CD4-positive, alpha-beta T cell treated with Interleukin-1 beta for 1 hour (primary cell): ENCODE measurements around the gene HEBP1.

Experiments used
- DNase-seq, 2 donors: peaks; one replicate each; pipeline ENCODE4 v3.0.0-alpha.2; 2020 to 2022

The HEBP1 gene

DNA sequence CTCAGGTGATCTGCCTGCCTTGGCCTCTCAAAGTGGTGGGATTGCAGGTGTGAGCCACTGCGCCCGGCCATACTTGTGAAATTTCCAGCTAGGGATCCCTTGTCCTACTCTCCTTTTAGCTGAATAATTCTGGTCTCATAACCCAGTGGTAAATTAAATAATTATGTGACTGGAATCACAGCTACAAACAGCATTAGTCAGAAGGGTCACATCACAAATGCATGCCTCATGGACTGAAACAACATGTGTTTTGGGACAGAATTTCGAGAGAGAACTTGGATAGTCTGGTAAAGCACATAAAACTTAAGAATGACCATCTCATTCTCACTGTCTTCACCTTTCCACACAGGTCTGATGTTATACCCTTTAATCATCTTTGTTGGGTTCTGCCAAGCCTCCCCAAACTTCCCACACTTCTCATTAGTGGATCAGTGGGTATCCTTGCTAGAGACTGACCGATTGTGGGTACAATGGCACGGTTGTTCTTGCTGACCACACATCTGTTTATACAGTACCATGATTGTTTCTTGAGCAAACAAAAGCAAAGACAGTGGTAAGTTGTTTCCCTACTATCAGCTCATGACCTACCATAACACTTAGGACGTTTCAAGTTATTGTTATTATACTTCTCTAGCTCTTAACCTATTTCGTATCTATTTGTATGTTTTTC lies 53.2 kb downstream of the HEBP1 start:
- DNase-seq, result no peak

DNA sequence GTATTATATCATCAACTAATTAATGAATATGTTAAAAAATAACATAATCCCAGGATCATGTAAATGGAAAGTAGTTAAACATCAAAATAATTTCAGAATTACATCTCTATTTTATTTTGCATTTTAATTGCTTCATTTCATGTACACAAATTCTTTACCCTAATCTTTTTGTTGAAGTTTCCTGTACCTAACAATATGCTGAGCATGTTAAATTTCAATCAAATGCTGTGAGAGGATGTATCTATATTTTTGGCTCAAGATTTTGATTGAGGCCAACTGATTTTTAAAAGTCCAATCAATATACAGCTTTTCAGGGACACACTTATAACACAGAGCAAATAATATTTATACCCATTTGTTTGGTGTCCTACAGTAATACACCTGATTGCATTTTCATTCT lies 54.5 kb downstream of the HEBP1 start:
- no peak for DNase-seq

DNA sequence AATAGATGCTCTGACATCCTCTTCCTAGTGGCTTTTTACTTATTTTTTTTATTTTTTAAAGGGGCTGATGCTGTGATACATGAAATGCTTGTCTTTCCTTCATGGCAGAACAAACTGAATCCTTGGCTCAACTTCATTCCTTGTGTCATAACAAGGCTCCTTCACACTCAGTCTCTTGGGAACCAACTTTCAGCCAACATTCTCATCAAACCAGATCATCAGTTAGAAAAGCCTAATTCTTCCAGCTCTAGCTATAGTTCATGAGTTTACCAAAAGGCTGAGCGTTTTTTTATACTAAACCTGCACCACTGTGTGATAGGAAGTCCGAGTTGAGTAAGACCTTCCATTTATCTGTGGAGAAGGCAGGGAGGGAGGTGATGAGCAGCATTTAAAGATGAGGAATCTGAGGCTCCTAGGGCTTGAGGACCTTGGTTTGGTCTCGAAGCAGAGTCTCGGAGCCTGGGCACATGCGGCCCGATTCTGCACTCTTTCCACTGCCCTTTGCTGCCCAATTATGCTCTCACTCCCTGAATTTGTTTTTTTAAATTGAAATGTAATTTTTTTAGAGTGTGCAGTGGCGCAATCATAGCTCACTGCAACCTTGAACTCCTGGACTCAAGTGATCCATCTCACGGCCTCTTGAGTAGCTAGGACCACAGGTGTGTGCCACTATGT lies 56.3 kb downstream of the HEBP1 start:
- no peak for DNase-seq

DNA sequence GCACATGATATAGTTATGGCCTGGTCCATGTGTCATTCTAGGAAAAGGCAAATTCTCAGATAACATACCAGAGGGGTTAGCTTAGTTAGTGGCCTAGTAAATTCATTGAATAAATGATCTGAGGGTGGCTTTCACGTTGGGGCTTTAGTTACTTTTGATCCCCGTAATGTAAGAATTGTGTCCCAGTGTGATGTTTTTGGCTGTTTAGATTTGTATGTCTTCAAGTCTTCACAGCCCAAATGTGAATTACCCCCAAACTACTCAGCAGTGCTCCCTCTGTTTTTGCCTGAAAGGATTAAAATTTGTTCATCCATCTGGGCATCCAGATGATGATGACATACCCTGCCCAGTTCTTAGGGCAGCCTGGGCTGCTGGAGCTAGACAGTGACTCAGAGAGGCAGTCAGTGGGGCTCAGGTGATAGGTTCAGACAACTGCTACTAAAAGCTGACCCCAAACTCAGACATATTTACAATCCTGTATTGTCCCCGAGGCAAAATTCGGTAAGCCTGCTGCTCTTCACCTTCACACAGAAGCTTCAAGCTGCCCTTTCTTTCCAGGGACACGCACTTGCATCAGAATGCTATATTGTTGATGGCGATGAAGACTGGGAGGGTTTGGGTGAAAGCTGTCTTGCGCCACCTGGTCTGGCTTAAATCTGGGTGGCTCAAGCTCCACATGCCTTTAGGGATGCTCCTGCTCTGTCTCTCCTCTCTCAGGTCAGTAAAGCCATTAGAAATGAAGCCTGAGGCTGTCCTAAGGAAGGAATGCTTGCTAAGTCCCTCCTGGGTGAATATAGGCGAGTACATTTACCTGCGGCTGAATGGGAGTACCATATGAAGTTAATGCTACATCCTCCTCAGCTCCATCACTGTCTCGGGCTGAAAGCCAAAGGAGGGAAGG lies 58.4 kb downstream of the HEBP1 start:
- no peak for DNase-seq

DNA sequence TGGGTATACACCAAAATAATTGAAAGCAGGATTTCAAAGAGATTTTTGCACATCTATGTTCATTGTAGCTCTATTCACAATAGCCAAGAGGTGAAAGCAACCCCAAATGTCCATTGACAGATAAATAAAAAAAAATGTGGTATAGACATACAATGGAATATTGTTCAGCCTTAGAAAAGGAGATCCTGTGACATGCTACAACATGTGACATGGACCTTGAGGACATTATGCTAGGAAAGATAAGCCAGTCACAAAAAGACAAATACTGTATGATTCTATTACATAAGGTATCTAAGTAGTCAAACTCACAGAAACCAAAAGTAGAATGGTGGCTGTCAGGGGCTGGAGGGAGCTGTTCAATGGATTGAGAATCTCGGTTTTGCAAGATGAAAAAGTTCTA lies 60.2 kb downstream of the HEBP1 start:
- DNase-seq, result no peak

DNA sequence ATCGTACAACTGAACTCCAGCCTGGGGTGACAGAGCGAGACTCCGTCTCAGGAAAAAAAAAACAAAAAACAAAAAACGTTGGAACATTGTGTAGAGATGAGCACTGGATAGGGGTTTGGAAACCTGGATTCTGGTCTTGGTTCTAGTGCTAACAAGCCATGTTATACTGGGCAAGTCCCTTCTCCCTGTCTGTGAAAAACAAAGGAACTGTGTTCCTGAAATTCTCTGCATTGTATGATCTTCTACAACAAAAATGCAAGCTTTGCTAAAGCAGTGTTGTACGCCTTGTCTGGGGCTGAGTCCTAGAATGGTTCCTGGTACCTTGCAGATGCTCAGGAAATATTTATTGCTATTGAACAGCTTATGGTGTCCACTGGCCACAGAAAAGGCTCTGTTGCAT lies 61.5 kb downstream of the HEBP1 start:
- no peak for DNase-seq

DNA sequence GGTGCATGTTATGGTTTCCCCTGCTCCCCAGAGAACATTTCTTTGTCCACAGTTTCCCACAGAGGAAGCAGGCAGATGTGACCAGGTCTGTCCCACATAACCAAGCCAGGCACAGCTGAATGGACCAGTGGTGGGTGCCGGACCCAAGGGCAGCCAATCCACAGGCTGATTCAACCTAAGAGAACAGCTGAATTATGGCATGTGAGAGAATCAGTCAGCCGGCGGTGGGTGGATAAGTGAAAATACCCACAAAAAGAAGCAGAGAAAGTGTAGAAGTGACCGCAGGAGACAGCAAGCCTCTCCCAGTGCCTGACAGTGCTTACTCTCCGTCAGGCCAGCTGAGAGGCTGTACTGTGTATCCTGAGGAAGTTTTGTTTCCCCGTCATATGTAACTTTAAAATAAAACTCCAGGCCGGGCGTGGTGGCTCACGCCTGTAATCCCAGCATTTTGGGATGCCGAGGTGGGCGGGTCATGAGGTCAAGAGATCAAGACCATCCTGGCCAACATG lies 63.0 kb downstream of the HEBP1 start:
- DNase-seq, result no peak

DNA sequence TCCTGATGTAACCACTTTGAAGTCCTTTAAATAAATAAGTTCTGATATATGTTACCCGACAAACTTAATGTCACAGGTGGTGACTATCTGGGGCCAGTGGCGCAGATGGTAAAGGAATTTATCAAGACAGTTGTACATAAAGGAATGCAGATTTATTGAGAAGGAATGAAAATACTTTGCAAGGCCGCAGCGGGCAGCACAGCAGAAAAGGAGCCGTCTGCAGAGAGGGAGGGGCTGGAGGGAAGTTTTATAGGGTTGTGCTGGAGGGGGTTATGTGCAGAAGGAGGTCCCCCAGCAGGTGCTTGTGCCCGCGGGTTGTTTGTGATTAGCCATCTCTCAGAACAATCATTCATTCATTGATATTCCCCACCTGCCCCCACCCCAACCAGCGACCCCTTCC lies 65.5 kb downstream of the HEBP1 start:
- no peak for DNase-seq

DNA sequence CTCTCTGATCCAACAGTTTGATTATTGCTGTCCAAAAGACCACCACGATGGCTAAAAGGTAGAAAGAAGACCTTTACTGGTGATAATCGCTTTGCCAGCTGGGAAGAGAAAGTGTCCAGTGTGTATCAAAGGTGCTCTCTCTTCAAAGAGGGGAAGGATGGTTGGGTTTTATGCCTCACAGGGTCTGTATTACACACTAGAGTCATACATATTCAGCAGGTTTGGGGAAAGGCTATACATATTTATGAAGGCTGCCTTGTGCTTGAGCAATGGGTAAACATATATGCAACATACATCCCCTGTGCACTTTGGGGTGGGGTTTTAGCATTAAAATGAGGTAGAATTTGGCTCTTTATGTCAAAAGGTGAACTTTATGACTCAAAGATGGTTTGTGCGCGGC lies 66.3 kb downstream of the HEBP1 start:
- DNase-seq, result no peak

DNA sequence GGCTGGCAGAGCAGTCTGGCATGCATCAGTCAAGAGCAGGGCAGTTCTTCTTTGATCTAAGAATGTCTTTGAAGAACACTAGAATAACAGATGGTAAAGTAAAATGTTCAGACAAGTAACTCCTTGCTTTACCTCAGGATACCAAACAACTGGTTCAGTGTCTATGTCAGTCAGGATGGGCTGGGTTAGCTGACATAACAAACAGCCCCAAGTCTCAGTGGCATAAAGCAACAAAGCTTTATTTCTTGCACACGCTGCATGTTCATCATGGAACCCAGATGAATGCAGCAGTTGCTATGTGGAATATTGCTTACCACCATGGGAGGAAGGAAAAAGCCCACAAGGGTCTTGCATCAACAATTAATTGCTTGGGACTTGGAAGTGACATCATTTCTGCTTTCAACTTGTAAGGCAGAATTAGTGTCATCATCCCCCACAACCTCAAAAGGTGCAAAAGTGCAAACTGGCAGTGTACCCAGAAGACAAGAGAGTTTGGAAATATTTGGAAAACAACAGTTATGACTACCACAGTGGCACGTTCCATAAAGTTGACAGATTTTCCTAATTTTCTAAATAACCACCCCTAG lies 69.3 kb downstream of the HEBP1 start:
- no peak for DNase-seq

DNA sequence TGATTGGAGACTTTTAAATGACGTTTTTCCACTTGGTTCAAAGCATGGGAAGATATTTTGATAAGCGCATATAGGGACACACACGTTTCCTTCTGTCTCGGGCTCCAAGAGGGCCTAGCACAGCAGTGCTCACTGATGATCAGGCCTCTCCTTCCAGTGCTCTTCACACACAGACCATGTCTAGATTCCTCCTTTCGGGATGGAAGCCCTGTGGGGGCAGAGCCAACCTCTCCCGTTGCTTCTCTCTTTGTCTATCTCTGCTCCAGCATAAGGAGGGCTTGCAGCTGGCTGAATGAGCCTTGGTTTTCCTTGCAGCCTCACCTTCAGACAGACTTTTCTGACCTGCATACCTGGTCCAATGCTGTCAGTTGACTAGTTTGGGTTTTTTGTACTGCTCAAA lies 70.4 kb downstream of the HEBP1 start:
- DNase-seq, result no peak

DNA sequence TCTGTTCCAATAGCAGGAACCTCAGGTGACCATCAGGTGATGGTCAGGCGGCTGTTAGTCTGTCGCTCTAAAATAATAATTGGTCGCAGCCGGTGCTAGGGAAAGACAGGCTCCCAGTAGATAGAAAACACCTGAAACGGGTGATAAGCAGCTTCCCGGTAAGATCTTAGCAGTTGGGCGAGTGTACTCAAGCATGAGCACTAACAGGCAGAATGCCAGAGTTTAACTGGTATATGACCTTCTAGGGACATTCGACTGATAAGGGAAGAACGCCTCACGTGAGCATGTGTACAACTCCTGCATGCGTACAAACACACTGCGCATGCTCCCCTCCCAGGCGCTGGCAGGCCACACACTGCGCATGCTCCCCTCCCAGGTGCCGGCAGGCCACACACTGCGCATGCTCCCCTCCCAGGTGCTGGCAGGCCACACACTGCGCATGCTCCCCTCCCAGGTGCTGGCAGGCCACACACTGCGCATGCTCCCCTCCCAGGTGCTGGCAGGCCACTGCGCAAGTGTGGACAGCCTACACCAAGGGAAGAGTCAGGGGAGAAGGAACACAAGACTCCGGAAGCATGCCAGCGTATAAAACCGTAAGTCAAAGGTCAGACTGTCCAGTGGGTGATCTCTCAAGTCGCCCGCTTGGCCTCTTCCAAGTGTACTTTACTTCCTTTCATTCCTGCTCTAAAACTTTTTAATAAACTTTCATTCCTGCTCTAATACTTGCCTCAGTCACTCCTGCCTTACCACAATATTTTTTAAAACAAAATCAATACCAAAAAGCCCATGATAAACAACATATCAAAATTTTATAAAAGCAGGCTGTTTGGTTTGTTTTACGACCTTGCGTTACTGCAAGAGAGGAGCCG lies 72.6 kb downstream of the HEBP1 start:
- DNase-seq, result peak; percentile 68 to 71

DNA sequence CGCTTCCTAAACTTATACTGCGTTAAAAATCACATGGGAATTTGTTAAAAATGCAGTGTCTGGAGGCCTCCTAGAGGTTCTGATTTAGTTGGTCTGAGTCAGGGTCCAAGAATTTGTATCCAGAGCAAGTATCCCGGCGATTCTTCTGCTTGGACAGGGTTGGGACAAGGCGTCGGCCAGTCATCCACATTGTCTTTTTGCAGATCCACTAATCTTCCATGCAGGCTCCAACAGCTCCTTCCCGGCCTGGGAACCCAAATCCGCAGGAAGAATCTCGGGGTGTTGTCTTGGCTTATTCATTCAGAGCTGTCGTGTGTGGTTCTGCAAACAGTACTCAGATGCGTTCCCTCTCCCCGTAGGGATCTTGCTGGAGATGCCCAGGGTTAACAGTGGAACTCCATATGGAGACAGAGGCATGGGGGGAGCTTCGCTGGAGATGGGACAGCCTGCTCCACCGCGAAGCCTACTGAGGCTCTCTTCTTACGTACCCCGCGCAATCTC lies 73.4 kb downstream of the HEBP1 start:
- DNase-seq, result no peak

DNA sequence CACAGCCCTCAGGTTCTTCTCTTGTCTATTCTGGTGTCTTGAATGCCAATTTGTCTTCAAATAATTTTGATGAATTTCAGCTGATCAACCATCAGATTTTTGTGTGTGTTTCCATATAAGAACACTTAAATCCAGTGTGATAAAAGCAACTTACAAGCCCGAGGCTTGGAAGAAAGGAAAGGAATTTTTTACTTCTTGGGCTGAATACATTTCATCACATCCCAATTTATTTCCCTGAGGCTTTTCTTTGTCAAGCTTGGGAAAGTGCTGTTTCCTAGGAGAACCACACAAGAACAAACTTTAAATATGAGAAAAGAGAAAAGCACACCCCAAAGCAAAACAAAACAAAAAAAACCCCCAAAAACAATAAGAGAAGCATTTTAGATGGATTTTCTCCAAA lies 74.7 kb downstream of the HEBP1 start:
- DNase-seq, result no peak
